ENCODE measurements around the gene ORC4. TPM values are rescaled to one million over a fixed set of nuclear protein-coding genes. Genes with fewer than 3 reads are reported as not detected.

ORC4 gene
- total RNA-seq, 2 donors from 2014 or later: 57.8 to 61.0 TPM

DNA sequence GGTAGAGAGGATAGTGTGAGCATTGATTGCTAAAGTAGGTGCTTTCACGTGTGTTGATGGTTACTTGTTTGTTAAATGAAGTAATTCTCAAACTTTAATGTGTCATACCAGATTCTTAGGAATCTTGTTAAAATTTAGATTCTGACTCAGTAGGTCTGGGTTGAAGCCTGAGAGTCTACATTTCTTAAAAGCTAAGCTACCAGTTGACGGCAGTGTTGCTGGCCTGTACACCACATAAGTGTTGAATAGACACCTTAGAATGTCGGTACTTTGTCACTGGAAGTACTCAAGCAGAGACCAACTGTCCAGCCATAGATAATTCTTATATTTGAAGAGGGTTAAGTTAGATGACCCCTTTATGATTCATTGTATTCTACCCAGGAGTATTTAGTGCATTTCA is 95.9 kb downstream of the ORC4 start:
- 90 to 100% methylated on average over 2 to 3 of the region's 3 CpGs for WGBS, 2 experiments (ENCODE audit: insufficient coverage in 1 of 2, insufficient read length in 1 of 2)
- no peak for DNase-seq
- Mint-ChIP-seq H3K4me3 (no peak overlapping the region), H3K27ac (no peak overlapping the region), H3K9me3 (no peaks in the 10 kb centered on the region), H3K27me3 (ENCODE audit: insufficient read depth) (no peaks in the 10 kb centered on the region), H3K36me3 (ENCODE audit: low read depth) (peaks cover 33% of the 10 kb centered on the region), H3K4me1 (no peaks in the 10 kb centered on the region)
- Histone ChIP-seq H3K4me3 (ENCODE audit: low read length) (no peak overlapping the region), H3K27ac (ENCODE audit: low read depth, low read length) (no peak overlapping the region), H3K27me3 (ENCODE audit: control insufficient read depth, insufficient read depth, low read length, poor library complexity, severe bottlenecking) (no peaks in the 10 kb centered on the region), H3K9me3 (ENCODE audit: control insufficient read depth, low read length) (no peaks in the 10 kb centered on the region), H3K4me1 (ENCODE audit: control insufficient read depth, insufficient read depth, low read length) (no peaks in the 10 kb centered on the region), H3K9ac (ENCODE audit: extremely low read depth, low read length, poor library complexity, severe bottlenecking) (no peak overlapping the region), H3K36me3 (ENCODE audit: control insufficient read depth, insufficient read depth, low read length) (peaks cover 87% of the 10 kb centered on the region)
- TF ChIP-seq, protein P1, sequence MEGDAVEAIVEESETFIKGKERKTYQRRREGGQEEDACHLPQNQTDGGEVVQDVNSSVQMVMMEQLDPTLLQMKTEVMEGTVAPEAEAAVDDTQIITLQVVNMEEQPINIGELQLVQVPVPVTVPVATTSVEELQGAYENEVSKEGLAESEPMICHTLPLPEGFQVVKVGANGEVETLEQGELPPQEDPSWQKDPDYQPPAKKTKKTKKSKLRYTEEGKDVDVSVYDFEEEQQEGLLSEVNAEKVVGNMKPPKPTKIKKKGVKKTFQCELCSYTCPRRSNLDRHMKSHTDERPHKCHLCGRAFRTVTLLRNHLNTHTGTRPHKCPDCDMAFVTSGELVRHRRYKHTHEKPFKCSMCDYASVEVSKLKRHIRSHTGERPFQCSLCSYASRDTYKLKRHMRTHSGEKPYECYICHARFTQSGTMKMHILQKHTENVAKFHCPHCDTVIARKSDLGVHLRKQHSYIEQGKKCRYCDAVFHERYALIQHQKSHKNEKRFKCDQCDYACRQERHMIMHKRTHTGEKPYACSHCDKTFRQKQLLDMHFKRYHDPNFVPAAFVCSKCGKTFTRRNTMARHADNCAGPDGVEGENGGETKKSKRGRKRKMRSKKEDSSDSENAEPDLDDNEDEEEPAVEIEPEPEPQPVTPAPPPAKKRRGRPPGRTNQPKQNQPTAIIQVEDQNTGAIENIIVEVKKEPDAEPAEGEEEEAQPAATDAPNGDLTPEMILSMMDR (conservative IDR thresholded peaks at IDR 0.05): no peak

DNA sequence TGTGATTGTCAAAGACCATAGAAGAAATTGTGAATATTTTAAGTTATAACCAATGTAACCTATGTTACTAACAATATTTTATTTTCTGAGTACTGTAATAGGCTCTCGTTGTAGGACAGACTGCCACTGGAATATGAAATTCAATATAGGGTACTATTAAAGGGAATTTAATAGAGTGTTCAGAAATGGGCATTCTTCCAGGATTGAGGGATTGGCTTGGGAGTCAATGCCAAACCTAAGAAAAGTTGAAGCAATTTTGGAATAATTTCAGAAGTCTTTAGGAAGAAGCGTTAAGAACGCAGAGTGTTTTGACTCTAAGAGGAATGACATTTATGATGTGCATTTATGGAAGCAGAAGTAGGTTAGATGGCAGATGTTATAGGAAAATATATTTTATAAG is 96.7 kb downstream of the ORC4 start:
- no peaks in the 10 kb centered on the region for H3K9me3 Mint-ChIP-seq
- Histone ChIP-seq H3K9me3 (ENCODE audit: control insufficient read depth, low read length) (no peaks in the 10 kb centered on the region), H3K27ac (ENCODE audit: low read depth, low read length) (no peak overlapping the region), H3K36me3 (ENCODE audit: control insufficient read depth, insufficient read depth, low read length) (peaks cover 87% of the 10 kb centered on the region), H3K4me3 (ENCODE audit: low read length) (no peak overlapping the region), H3K4me1 (ENCODE audit: control insufficient read depth, insufficient read depth, low read length) (no peaks in the 10 kb centered on the region), H3K9ac (ENCODE audit: extremely low read depth, low read length, poor library complexity, severe bottlenecking) (no peak overlapping the region), H3K27me3 (ENCODE audit: control insufficient read depth, insufficient read depth, low read length, poor library complexity, severe bottlenecking) (no peaks in the 10 kb centered on the region)
- H3K4me3 Mint-ChIP-seq: no peak overlapping the region
- 91% methylated on average over 3 of the region's 3 CpGs; no CpG with 5 or more reads in 1 of the 2 experiments for WGBS, 2 experiments (ENCODE audit: insufficient coverage in 1 of 2, insufficient read length in 1 of 2)
- no peaks in the 10 kb centered on the region for H3K4me1 Mint-ChIP-seq
- H3K36me3 Mint-ChIP-seq (ENCODE audit: low read depth): peaks cover 36% of the 10 kb centered on the region
- no peaks in the 10 kb centered on the region for H3K27me3 Mint-ChIP-seq (ENCODE audit: insufficient read depth)
- TF ChIP-seq, protein P1 (conservative IDR thresholded peaks at IDR 0.05): no peak
- DNase-seq: no peak
- H3K27ac Mint-ChIP-seq: no peak overlapping the region

DNA sequence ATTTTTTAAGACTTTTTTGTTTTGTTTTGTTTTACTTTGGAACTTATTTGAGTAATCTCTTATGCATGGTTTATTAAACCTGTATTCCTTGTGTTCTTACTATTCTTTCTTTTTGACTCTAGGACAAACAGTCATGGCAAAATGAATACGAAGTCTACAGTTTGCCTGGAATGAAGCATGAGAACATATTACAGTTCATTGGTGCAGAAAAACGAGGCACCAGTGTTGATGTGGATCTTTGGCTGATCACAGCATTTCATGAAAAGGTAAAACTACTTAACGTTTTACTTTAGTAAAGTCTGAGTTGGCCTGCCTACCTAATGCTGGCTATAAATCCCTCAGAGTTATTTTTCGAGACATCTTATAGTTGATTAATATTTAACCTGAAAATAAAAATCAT is 103.4 kb downstream of the ORC4 start:
- H3K36me3 ChIP-seq (ENCODE audit: control insufficient read depth, insufficient read depth, low read length): peaks cover 72% of the 10 kb centered on the region
- no peak for DNase-seq
- H3K9ac ChIP-seq (ENCODE audit: extremely low read depth, low read length, poor library complexity, severe bottlenecking): no peak overlapping the region
- H3K4me1 ChIP-seq (ENCODE audit: control insufficient read depth, insufficient read depth, low read length): no peaks in the 10 kb centered on the region
- H3K4me3 Mint-ChIP-seq: no peak overlapping the region
- no peaks in the 10 kb centered on the region for H3K4me1 Mint-ChIP-seq
- no peaks in the 10 kb centered on the region for H3K9me3 ChIP-seq (ENCODE audit: control insufficient read depth, low read length)
- H3K4me3 ChIP-seq (ENCODE audit: low read length): no peak overlapping the region
- no peak overlapping the region for H3K27ac ChIP-seq (ENCODE audit: low read depth, low read length)
- H3K27ac Mint-ChIP-seq: no peak overlapping the region
- H3K36me3 Mint-ChIP-seq (ENCODE audit: low read depth): peaks cover 30% of the 10 kb centered on the region
- 89 to 91% methylated on average over 2 to 3 of the region's 4 CpGs for WGBS, 2 experiments (ENCODE audit: insufficient coverage in 1 of 2, insufficient read length in 1 of 2)
- no peaks in the 10 kb centered on the region for H3K9me3 Mint-ChIP-seq
- TF ChIP-seq, protein P1 (conservative IDR thresholded peaks at IDR 0.05): no peak
- no peaks in the 10 kb centered on the region for H3K27me3 Mint-ChIP-seq (ENCODE audit: insufficient read depth)
- no peaks in the 10 kb centered on the region for H3K27me3 ChIP-seq (ENCODE audit: control insufficient read depth, insufficient read depth, low read length, poor library complexity, severe bottlenecking)

All from endodermal cell (in vitro differentiated cells).